Esophagus mucosa (tissue), 1 donor: Measurements from ENCODE around the gene SCNN1A. TPM values are rescaled to one million over a fixed set of nuclear protein-coding genes. Genes with fewer than 3 reads are reported as not detected.
A peak's percentile ranks its signal among the peaks of the same experiment; 100 is the strongest.

Source experiments
- ATAC-seq: fragments of 200-7000 bp; cut with Tn5 transposase; one replicate; pipeline ENCODE4 v1.9.1; 2020
- total RNA-seq: library from RNA; stranded (reverse); gene quantifications from one replicate; pipeline ENCODE4 v1.2.4, GENCODE V29; 2023
- donor health status: DM: yes; HTN: yes; CAD: no.

The SCNN1A gene
- total RNA-seq, 1 donor from 2014 or later, result 142 TPM

DNA sequence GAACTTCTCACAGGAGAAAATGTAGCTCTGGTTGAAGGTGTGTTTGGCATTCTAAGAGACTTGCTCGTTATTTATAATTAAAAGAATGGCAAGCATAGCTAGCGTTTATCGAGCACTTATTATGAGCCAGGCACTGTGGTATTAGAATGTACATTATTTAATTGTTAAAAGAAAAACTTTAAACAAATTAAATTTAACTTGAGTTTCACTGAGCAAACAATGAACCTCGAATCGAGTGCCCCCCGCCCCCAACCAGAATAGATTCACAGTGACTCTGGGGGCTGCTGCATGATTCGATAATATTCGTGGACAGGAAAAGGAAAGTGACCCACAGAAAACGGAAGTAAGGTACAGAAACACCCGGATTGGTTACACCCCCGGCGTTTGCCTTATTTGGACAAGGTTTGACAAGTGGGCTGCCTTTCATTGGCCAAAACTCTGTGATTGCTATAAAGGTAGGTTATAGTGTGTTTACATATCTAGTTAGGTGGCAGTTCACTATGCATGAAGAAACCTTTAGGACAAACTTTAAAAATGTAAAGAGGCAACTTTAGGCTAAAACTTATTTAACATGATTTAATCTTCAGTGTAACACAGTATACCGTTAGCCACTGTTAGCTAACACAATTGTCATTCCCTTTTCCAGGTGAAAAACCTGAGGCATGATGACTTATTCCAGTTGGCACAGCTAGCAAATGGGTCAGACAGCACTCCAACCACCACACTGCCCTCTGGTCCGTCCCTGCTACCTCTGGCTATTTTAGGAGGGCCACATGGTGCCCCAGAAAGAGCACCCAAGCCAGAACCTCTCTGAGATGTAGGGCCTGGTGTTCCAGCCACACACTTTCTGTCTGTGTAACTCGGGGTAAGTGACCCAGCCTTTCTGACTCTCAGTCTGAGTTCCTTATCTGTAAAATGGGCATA, 7.1 kb downstream of the SCNN1A start:
- ATAC-seq, result no peak

DNA sequence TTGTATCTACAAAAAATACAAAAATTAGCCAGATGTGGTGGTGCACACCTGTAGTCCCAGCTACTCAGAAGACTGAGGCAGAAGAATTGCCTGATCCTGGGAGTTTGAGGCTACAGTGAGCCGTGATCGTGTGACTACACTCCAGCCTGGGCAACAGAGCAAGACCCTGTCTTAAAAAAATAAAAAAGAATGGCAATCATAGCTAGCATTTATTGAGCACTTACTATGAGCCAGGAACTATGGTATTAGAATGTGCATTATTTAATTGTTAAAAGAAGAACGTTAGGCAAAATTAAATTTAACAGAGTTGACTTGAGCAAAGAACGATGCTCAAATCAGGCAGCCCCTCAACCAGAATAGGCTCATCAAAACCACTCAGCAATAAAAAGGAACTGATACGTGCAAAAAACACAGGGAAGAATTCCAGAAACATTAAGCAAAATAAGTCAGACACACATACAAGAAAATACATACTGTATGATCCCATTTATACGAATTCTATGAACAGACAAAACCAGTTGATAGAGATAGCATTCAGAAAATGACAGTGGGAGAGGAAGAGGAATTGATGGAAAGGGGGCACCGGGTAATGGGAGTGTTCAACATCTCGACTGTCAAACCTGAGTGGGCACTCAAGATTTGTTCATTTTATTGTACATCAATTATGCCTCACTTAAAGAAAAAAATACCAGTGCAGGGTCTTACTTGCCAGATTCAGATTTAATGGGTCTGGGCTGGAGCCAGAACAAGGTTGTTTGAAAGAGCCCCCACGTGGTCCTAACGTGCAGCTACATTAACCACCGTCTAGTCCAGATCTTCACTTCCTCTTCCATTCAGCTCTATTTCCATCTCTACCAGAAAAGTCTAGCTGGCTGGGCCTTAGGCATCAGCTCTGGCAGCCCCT, 8.0 kb downstream of the SCNN1A start:
- ATAC-seq, result no peak

DNA sequence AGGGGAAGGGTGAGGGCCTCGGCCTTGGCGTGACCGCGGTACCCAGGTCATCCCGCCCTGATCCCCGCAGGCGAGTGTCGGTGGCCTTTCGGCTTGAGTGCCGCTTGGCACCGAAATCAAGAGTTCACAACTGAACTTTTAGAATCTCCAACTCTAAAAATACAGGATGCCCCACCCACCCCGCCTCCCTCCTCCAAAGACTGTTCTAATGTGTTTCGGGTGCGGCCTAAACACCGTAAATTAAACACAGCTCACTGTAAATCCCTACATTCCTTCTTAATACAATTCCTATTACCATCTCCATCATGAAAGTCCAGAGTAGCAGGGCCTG, 11.4 kb downstream of the SCNN1A start:
- peak; percentile 42 for ATAC-seq

DNA sequence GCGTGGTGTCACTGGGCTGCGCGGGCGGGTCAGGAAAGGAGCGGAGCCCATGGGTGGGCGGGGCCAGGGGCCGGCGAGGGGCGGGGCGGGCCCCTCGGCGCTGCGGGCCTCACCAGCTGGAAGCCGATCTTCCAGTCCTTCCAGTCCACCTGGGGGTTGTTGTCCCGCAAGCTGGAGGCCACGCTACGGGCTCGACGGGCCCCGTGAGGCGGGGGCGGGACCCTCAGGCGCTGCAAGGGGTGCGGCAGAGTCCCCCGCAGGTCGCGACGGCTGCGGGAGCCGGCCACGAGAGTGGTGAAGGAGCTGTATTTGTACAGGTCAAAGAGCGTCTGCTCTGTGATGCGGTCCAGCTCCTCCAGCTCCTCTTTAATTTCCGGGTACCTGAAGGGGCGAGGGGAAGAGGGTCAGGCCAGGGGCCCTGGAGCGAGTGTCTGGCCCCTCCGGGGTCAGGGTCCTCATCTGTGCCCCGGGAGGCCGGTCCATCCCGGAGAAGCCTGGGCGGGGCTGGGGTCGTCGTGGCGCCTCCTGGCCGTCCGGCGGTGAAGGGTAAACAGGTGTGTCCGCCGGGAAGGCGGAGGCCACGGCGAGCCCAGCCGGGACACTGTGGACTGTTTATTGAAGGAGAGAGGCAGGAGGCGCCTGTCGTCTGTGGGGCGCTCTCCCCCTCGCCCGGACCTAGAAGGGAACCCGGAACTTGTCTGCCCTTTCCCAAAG, 11.9 kb downstream of the SCNN1A start:
- ATAC-seq, result peak; percentile 86

DNA sequence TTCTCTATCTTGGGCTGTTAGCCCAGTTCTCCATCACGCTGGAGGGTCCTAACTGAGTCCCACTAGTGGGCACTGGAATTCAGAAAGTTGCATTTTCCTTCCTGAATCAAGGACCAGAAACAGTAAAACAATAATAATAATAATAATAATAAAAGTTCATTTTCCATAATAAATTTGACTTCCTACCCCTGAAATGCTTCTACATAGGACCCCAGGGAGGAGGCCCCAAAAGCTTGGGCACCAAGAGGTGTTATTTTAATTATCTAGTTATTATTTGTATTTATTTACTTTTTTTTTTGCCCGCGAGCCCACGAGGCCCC, 12.4 kb downstream of the SCNN1A start:
- ATAC-seq, result no peak

DNA sequence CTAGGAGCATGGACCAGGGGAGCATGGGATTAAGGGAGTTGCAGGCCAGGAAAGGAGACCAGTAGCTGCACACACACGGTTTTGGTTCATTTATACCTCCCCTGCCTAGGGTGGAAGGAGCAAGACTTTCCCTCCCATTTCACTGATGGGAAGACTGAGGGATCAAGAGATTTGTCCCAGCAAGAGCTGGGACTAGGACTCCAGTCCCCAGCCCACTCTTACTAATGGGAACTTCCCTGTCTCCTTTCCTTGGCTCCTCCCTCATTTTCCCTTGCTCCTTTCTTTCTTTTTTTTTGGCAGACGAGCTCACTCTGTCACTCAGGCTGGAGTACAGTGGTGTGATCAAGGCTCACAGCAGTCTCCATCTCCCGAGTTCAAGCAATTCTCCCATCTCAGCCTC, 13.0 kb downstream of the SCNN1A start:
- no peak for ATAC-seq

DNA sequence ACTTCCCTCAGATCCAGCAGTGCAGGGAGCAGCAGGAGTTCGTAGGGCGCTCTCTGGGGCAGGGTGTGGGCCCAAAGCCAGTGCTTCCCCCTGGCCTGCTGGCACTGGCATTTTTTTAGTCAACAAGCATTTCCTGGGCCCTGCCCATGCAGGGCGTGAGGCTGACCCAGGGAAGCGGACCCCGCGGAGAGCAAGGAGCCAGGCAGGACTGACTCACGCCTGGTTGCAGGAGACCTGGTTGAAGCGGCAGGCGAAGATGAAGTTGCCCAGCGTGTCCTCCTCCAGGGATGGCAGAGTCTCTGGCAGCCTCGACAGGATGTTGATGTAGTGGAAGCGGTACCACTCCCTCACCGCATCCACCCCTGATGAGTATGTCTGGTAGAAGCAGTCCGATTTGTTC, 13.5 kb downstream of the SCNN1A start:
- peak; percentile 34 for ATAC-seq

DNA sequence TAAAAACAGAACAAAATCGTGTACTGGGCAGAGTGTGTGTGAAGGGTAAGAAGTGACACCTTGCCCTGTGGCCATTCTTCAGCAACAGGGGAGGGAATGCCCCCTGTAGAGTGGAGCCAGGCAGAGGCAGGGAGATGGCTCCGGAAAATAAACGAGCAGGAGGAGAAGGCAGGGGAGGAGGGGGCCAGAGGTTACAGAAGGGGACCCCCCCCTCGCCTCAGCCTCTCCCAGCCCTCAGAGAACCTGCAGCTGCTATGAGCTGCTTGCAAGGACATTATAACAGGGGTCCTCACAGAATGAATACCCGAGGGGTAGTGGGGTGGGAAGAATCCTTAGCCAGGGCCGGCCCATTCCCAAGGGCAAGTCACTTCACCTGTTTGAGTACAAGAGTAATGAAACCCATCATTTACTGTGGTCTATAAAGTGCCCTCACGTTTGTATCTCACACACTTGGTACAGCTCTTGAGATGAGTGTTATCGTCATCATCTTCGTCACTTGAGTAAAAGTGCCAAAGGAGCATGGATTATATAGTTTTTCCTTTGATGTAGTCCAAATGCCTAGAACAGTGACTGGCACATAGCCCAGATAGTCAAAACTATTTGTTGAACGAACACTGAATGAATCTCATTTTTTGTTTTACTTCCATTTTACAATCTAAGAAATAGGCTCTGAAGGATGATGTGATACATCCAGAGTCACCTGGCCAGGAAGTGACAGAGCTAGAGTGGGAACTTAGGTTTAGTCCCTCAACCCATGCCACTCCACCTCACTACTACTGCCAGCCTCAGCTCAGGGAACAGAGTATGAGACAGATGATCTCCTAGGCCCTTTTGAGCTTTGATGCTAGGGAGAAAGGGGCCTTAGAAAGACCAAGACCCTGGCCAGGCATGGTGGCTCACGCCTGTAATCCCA, 14.5 kb downstream of the SCNN1A start:
- ATAC-seq, result no peak

DNA sequence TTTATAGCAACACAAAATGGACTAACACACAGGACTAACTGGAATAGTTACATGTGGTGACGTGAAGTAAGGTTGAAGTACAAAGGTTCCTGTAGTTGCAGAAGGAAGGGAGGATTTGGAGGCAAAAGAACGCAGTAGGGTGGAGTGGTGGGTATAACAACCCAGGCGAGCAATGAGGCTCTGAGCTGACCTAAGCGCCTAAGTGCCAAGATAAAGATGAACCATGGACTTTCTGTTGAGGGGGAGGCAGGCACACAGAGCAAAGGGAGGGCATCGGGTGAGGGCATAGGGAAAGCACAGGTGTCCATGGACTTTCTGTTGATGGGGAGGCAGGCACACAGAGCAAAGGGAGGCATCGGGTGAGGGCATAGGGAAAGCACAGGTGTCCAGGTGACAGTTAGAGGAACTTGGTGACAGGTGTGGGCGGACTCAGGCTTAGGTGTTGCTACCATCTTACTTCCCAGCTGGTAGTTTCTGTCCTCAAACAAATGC, 15.2 kb downstream of the SCNN1A start:
- no peak for ATAC-seq

DNA sequence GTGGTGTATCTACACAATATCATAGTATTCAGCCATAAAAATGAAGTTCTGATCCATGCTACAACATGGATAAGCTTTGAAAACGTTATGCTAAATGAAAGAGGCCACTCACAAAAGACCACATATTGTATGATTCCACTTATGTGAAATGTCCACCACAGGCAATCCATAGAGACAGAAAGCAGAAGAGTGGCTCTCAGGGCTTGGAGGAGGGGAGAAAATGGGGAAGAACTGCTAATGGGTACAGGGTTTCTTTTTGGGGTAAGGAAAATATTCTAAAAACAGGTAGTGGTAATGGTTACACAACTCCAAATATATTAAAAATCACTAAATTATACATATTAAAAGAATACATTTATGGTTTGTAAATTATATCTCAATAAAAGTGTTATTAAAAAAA, 16.5 kb downstream of the SCNN1A start:
- no peak for ATAC-seq

DNA sequence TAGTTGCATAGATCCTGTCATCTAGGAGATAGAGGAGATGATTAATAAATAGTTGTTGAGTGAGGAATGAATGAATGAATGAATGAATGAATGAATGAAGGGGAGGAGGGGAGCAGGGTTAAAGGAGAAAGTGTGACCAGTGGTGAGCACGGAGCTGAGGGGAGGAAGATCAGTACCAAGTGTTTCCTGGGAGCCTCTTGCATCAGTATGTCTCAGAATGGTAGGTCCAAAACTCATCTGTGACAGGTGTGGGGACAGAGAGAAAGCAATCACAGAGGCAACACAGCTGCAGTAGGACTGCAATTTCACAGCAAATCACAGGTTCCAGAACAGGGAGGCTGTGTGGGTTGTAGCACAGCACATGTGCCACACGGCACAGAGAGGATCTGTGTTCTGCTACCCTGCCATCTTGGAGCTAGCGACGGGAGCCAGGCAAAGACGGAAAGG, 19.0 kb downstream of the SCNN1A start:
- no peak for ATAC-seq

DNA sequence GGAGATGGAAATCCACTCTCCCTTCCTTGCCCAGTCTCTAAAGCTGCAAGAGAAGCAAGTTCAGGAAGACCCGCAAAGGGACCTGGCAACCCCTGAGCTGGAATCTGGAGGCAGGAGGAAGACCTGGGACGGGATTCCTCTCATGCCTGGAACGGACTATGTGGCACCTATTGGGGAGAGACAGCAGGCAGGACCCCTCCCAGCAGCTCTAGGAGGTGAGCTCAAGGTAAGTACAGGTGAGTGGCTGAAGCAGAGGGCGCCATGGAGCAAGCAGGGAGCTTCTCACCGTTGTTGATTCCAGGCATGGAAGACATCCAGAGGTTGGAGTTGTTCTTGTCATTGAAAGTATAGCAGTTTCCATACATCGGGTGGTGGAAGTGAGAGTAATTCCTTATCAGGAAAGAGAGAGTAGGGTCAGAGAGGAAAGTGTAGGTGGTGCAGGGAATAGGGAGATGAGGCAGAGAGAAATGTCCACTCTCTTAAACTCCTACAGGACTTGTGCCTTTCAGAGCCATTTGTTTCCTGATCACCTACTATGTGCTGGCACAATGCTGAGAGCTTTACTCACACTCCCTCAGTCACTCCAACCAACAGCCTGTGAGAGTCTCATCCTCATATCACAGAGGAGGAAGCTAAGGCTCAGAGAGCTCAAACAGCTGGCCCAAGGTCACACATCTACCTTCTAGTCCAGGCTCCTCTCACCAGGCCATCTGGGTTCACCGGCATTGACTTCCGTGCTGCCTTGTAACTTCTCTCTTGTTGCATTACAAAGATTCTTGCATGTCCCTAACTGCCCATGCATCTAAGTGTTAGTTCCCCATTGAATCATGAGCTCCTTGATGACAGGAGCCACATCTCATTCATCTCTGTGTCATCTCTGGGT, 19.6 kb downstream of the SCNN1A start:
- no peak for ATAC-seq

DNA sequence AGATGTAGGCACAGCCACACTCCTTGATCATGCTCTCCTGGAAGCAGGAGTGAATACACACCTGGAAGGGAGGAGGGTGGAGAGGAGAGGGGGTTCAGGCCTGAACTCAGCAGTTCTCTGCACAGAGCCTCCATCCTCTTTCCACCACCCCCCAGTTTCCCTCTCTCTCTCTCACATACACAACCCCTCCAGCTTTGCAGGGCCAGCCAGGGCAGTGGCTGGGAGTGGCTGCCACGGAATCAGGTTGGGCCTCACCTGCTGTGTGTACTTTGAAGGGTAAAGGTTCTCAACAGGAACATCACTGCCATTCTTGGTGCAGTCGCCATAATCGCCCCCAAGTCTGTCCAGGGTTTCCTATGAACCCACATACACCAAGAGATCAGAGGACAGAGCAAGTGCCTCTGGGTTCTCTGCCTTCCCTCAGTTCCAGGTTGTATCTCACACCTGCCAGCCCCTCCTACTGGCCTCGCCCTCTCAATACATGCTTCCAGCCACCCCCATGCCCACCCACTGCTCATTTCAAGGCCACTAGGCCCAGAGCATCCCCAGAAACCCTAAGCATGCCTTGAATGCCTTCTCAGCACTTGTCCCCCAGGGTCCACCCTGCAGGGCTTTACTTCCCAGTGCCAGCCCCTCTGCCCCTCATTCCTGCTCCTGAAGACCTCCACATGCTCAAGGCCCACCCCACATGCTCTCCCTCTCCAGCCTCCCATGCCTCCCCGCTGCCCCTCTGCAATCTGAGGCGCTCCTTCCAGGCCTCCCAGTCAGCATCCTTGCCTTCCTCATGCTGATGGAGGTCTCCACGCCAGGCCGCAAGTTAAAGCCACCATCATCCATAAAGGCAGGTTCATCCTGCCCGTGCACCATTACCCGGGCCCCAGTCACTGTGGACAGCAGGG, 20.6 kb downstream of the SCNN1A start:
- peak; percentile 12 for ATAC-seq

DNA sequence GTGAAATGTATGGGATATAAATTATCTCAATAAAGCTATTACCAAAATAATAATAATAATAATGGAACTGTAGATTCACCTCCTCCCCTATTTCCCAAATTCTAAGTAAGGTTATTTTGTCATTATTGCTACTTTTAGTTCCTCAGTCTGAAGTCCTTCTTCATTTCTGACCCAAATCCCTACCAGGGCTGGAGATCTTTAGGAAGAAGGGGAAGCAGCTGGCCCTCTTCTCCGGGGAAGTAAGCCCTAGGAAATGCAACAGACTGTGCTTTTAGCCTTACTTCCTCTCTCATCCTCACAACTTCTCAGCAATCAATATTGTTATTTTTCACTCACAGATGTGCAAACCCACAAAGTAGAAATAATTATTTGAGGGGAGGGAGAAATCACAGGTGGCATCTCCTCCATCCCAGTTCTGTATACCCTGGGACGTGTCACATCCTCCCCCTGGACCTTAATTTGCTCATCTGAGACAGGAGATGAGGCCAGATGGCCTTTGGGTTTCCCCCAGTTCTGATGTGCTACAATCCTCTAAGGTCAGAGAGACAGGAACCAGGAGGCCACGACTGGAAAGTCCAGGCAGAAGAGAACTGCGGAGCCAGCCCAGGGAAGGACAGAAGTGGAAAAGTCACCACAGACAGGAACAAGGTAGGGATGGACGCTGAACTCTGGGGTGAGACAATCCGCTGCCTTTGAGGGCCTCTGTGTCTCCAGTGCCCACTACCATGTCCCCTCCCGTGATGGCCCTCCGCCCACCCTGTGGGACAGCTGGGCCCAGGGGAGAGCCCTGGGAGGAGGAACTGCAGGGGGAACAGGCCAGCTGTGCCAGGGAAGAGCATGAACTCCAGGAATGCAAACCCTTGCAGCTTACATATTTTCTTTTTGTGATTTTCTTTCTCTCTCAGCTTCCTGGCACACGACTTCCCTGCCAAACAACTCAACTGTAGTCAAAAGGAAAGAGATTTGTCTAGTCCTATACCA, 22.9 kb downstream of the SCNN1A start:
- peak; percentile 3 for ATAC-seq

DNA sequence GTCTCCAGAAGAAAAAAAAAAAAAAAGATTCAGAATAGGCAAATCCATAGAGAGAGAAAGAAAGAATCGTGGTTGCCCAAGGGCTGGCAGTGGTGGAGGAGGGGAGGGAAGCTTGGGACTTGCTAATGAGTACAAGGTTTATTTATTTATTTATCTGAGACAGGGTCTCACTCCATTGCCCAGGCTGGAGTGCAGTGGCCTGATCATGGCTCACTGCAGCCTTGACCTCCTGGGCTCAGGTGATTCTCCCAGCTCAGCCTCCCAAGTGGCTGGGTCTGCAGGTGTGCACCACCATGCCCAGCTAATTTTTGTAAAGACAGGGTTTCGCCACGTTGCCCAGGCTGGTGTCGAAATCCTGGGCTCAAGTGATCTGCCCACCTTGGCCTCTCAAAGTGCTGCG, 23.7 kb downstream of the SCNN1A start:
- ATAC-seq, result no peak

DNA sequence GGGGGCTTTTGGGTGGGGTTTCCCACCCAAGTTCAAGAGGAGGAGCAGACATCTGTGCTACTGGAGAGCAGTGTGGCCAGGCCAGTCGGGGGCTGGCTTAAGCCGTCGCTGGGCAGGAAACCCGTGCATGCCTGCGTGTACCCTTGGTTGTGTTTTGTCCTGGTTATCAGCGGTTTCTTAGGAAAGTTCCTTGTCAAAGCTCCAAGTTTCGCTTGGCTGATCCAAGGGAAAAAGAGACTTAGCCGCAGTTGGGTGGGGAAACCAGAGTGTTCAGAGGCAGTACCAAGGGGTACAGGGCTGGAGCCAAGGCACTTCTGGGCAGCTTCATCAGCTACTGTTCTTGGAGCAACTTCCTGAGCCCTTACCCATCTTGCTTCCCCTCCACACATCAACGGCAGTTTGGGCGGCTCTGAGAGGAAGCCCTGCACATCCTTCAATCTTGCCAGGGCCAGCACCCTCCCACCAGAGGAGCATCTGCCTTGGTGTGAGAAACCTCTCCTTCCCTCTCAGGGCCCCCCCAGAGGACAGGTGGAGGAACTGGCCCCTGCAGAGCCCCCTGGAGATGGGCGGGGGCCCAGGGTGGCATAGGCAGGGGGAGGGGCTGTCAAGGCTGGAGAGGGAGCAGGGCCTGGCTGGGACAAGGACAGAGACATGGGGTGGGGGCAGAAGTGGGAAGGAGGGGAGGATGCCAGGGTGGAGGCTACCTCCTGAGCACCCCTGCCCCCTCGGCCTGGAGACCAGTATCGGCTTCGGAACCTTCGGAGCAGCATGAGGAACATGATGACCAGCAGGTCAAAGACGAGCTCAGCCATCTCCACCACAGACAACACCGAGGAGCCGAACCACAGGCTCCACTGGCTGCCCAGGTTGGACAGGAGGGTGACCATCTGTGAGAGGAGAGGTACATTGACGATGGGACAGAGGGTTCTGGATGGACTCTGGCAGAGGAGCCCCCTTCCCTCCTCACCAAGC, 27.7 kb downstream of the SCNN1A start:
- ATAC-seq, result peak; percentile 9

DNA sequence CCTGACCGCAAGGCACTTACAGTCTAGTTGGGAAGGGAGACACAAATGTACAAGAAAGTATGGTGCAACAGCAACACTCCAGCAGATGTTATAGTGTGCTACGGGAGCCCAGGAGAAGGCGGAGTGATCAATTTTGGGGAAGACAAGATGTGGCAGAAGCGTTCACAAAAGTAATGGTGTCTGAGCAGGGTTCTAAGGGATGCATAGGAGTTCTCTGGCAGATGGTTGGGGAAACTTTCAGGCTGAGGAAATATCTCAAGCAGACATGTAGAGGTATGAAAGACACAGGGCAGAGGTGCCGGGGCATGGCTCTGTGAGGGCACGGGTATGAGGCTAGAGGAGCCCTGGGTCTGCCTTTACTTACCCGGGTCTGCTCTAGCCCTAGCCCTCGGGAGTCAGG, 28.4 kb downstream of the SCNN1A start:
- no peak for ATAC-seq
